Amniotic epithelial cell (primary cell): ENCODE measurements around the gene TOX2.

Source experiments
- DNase-seq: peaks from one replicate; pipeline ENCODE4 v3.0.0-alpha.2; 2010; ENCODE audit warnings: low read depth

TOX2 gene

GRCh38 chr20:43914311-43915210 lies at the start of gene TOX2:
Gene TOX2 (plus strand): TSS chr20:43914852. CDS start chr20:43914892, 40 bp downstream.
- DNase-seq: no peak

- no peak for DNase-seq
Observed at GRCh38 chr20:43868091-43868490, 46.6 kb upstream of the TOX2 start.

- DNase-seq: peak; percentile 80
Observed at GRCh38 chr20:43870484-43870883, 44.2 kb upstream of the TOX2 start.

- DNase-seq: no peak
Observed at GRCh38 chr20:43878776-43879175, 35.9 kb upstream of the TOX2 start.

GRCh38 chr20:43893930-43894329 lies 20.7 kb upstream of the TOX2 start:
- no peak for DNase-seq

- DNase-seq: no peak
Observed at GRCh38 chr20:43894491-43894890, 20.2 kb upstream of the TOX2 start.

GRCh38 chr20:43895235-43895634 lies 19.4 kb upstream of the TOX2 start:
- no peak for DNase-seq

- DNase-seq: no peak
Observed at GRCh38 chr20:43899274-43900120, 15.2 kb upstream of the TOX2 start.

- no peak for DNase-seq
Observed at GRCh38 chr20:43900121-43900466, 14.6 kb upstream of the TOX2 start.

GRCh38 chr20:43900496-43900895 lies 14.2 kb upstream of the TOX2 start:
- no peak for DNase-seq

GRCh38 chr20:43901296-43901695 lies 13.4 kb upstream of the TOX2 start:
- no peak for DNase-seq

- no peak for DNase-seq
Observed at GRCh38 chr20:43903953-43904826, 10.5 kb upstream of the TOX2 start.

- no peak for DNase-seq
Observed at GRCh38 chr20:43904827-43905177, 9.8 kb upstream of the TOX2 start.

- DNase-seq: no peak
Observed at GRCh38 chr20:43906505-43907034, 8.1 kb upstream of the TOX2 start.

- DNase-seq: no peak
Observed at GRCh38 chr20:43909211-43909610, 5.4 kb upstream of the TOX2 start.

- DNase-seq: no peak
Observed at GRCh38 chr20:43909720-43910119, 4.9 kb upstream of the TOX2 start.

GRCh38 chr20:43910564-43910963 lies 4.1 kb upstream of the TOX2 start:
- DNase-seq: no peak

GRCh38 chr20:43911066-43911465 lies 3.6 kb upstream of the TOX2 start:
- DNase-seq: peak; percentile 85

- DNase-seq: no peak
Observed at GRCh38 chr20:43913291-43914025, 1.2 kb upstream of the TOX2 start.

- no peak for DNase-seq
Observed at GRCh38 chr20:43915211-43916072, 790 bp downstream of the TOX2 start.
